Stimulated activated naive CD8-positive, alpha-beta T cell treated with anti-CD3 and anti-CD28 coated beads, Interleukin-15, amount 100 ng/mL, for 72 hours (primary cell): Measurements from ENCODE around the gene MRPL2.
A peak's percentile ranks its signal among the peaks of the same experiment; 100 is the strongest.

Source experiments
- ATAC-seq: fragments of 150-1000 bp; cut with Tn5 transposase; 2 replicates; pipeline ENCODE4 v1.10.0; 2021; ENCODE audit warnings: mild to moderate bottlenecking, moderate library complexity
- DNase-seq, 2 donors: peaks; one replicate each; pipeline ENCODE4 v3.0.0; 2021 to 2022
- H3K27ac Mint-ChIP-seq, 2 donors: one replicate each; pipeline ENCODE4 v1.8.0; 2022; ENCODE audit warnings: mild to moderate bottlenecking in 2 of 2, mixed read lengths in 2 of 2, moderate library complexity in 2 of 2
- H3K27me3 Mint-ChIP-seq: one replicate; pipeline ENCODE4 v1.8.0; 2022; ENCODE audit warnings: mixed read lengths
- H3K4me1 Mint-ChIP-seq: one replicate; pipeline ENCODE4 v1.8.0; 2022; ENCODE audit warnings: mild to moderate bottlenecking, mixed read lengths
- H3K4me3 Mint-ChIP-seq, 2 donors: one replicate each; pipeline ENCODE4 v1.8.0; 2022; ENCODE audit warnings: mild to moderate bottlenecking in 2 of 2, mixed read lengths in 2 of 2, moderate library complexity in 1 of 2
- H3K9me3 Mint-ChIP-seq, 2 donors: one replicate each; pipeline ENCODE4 v1.8.0; 2022; ENCODE audit warnings: mixed read lengths in 2 of 2

Gene MRPL2

GRCh38 chr6:43059168-43060033 is at the start of gene MRPL2, which contains the start of gene KLC4:
Gene MRPL2 (minus strand): TSS chr6:43059434. CDS start chr6:43059381, 53 bp downstream.
Gene KLC4 (plus strand): TSS chr6:43059631. CDS start chr6:43061336, 1,705 bp downstream.
- peak; percentile 97 for ATAC-seq
- peak; percentile 94 to 97 for DNase-seq
- H3K4me3 Mint-ChIP-seq, result peak within 1 kb of the TSS; percentile 88 to 93
- peaks cover 42% of the 10 kb centered on the region for H3K4me1 Mint-ChIP-seq
- H3K9me3 Mint-ChIP-seq, result no peaks in the 10 kb centered on the region
- H3K27me3 Mint-ChIP-seq, result no peaks in the 10 kb centered on the region
- peak within 1 kb of the TSS; percentile 98 to 99 for H3K27ac Mint-ChIP-seq

- Mint-ChIP-seq H3K4me1 (peaks cover 12% of the 10 kb centered on the region), H3K9me3 (no peaks in the 10 kb centered on the region), H3K27me3 (no peaks in the 10 kb centered on the region), H3K27ac (no peak overlapping the region), H3K4me3 (no peak overlapping the region)
- DNase-seq, result no peak
- ATAC-seq, result no peak
These were observed 48.3 kb upstream of the MRPL2 start for GRCh38 chr6:43107344-43108062.

- no peak for ATAC-seq
- peaks cover 12% of the 10 kb centered on the region for H3K4me1 Mint-ChIP-seq
- H3K9me3 Mint-ChIP-seq, result no peaks in the 10 kb centered on the region
- H3K27me3 Mint-ChIP-seq, result no peaks in the 10 kb centered on the region
- H3K4me3 Mint-ChIP-seq, result no peak overlapping the region
- no peak for DNase-seq
- H3K27ac Mint-ChIP-seq, result peak overlapping the region in 1 of 2 donors; percentile 41
These were observed 46.4 kb upstream of the MRPL2 start for GRCh38 chr6:43105538-43106222.

- H3K27me3 Mint-ChIP-seq, result no peaks in the 10 kb centered on the region
- peaks cover 12% of the 10 kb centered on the region for H3K4me1 Mint-ChIP-seq
- ATAC-seq, result no peak
- no peak overlapping the region for H3K4me3 Mint-ChIP-seq
- H3K9me3 Mint-ChIP-seq, result no peaks in the 10 kb centered on the region
- DNase-seq, result no peak
- no peak overlapping the region for H3K27ac Mint-ChIP-seq
These were observed 44.1 kb upstream of the MRPL2 start for GRCh38 chr6:43103253-43103876.

- Mint-ChIP-seq H3K4me1 (peaks cover 12% of the 10 kb centered on the region), H3K27me3 (no peaks in the 10 kb centered on the region), H3K4me3 (no peak overlapping the region)
These were observed 42.3 kb upstream of the MRPL2 start for GRCh38 chr6:43101497-43101896.

GRCh38 chr6:43097502-43097901 is 38.3 kb upstream of the MRPL2 start:
- Mint-ChIP-seq H3K4me1 (peaks cover 6% of the 10 kb centered on the region), H3K27me3 (no peaks in the 10 kb centered on the region), H3K4me3 (no peak overlapping the region), H3K9me3 (no peaks in the 10 kb centered on the region), H3K27ac (no peak overlapping the region)
- DNase-seq (no peak), ATAC-seq (no peak)

More at GRCh38 chr6:43101497-43101896, 42.3 kb upstream of the MRPL2 start:
- DNase-seq (no peak), ATAC-seq (no peak)
- H3K9me3 Mint-ChIP-seq, result no peaks in the 10 kb centered on the region
- no peak overlapping the region for H3K27ac Mint-ChIP-seq

GRCh38 chr6:43097098-43097489 is 37.9 kb upstream of the MRPL2 start:
- Mint-ChIP-seq H3K27me3 (no peaks in the 10 kb centered on the region), H3K9me3 (no peaks in the 10 kb centered on the region), H3K27ac (no peak overlapping the region), H3K4me3 (no peak overlapping the region), H3K4me1 (peaks cover 6% of the 10 kb centered on the region)
- DNase-seq, result no peak
- no peak for ATAC-seq

- H3K4me1 Mint-ChIP-seq, result peaks cover 6% of the 10 kb centered on the region
- H3K4me3 Mint-ChIP-seq, result no peak overlapping the region
- H3K27ac Mint-ChIP-seq, result no peak overlapping the region
- ATAC-seq (no peak), DNase-seq (no peak)
- no peaks in the 10 kb centered on the region for H3K9me3 Mint-ChIP-seq
- no peaks in the 10 kb centered on the region for H3K27me3 Mint-ChIP-seq
These were observed 37.3 kb upstream of the MRPL2 start for GRCh38 chr6:43096451-43097097.

- H3K4me1 Mint-ChIP-seq, result peaks cover 6% of the 10 kb centered on the region
- DNase-seq (no peak), ATAC-seq (no peak)
- no peak overlapping the region for H3K4me3 Mint-ChIP-seq
- peak overlapping the region in 1 of 2 donors; percentile 7 for H3K27ac Mint-ChIP-seq
- H3K9me3 Mint-ChIP-seq, result no peaks in the 10 kb centered on the region
- H3K27me3 Mint-ChIP-seq, result no peaks in the 10 kb centered on the region
These were observed 36.7 kb upstream of the MRPL2 start for GRCh38 chr6:43095939-43096338.

- Mint-ChIP-seq H3K27ac (no peak overlapping the region), H3K9me3 (no peaks in the 10 kb centered on the region), H3K27me3 (no peaks in the 10 kb centered on the region), H3K4me1 (peaks cover 6% of the 10 kb centered on the region), H3K4me3 (peak overlapping the region in 1 of 2 donors; percentile 18)
- no peak for DNase-seq
- ATAC-seq, result peak; percentile 42
These were observed 34.4 kb upstream of the MRPL2 start for GRCh38 chr6:43093436-43094289.

- H3K4me3 Mint-ChIP-seq, result no peak overlapping the region
- no peaks in the 10 kb centered on the region for H3K9me3 Mint-ChIP-seq
- DNase-seq, result no peak
- H3K4me1 Mint-ChIP-seq, result peaks cover 6% of the 10 kb centered on the region
- no peaks in the 10 kb centered on the region for H3K27me3 Mint-ChIP-seq
- ATAC-seq, result no peak
- no peak overlapping the region for H3K27ac Mint-ChIP-seq
These were observed 33.4 kb upstream of the MRPL2 start for GRCh38 chr6:43092635-43093034.

- Mint-ChIP-seq H3K4me1 (peaks cover 6% of the 10 kb centered on the region), H3K27ac (no peak overlapping the region), H3K27me3 (no peaks in the 10 kb centered on the region), H3K4me3 (no peak overlapping the region), H3K9me3 (no peaks in the 10 kb centered on the region)
- ATAC-seq, result no peak
- no peak for DNase-seq
These were observed 32.3 kb upstream of the MRPL2 start for GRCh38 chr6:43091436-43091991.

GRCh38 chr6:43091020-43091419 is 31.8 kb upstream of the MRPL2 start:
- peaks cover 11% of the 10 kb centered on the region for H3K4me1 Mint-ChIP-seq
- H3K4me3 Mint-ChIP-seq, result no peak overlapping the region
- no peaks in the 10 kb centered on the region for H3K9me3 Mint-ChIP-seq
- no peak for ATAC-seq
- no peaks in the 10 kb centered on the region for H3K27me3 Mint-ChIP-seq
- no peak overlapping the region for H3K27ac Mint-ChIP-seq
- DNase-seq, result no peak

- Mint-ChIP-seq H3K4me1 (peaks cover 11% of the 10 kb centered on the region), H3K9me3 (no peaks in the 10 kb centered on the region), H3K27ac (no peak overlapping the region), H3K4me3 (no peak overlapping the region), H3K27me3 (no peaks in the 10 kb centered on the region)
- no peak for DNase-seq
- no peak for ATAC-seq
These were observed 31.3 kb upstream of the MRPL2 start for GRCh38 chr6:43090559-43090956.
